GM21737 (cell line): ENCODE data around the gene ALDH3A1.

Experiments used
- ATAC-seq: cut with Tn5 transposase; IDR thresholded peaks from one replicate; pipeline ENCODE4 v1.9.1; 2021; ENCODE audit warnings: mild to moderate bottlenecking, moderate library complexity; ENCODE audit not compliant: unreplicated experiment

The ALDH3A1 gene

GRCh38 chr17:19705771-19706770 is 42.0 kb downstream of the ALDH3A1 start:
- no peak for ATAC-seq

- ATAC-seq = no peak
These were observed 42.9 kb downstream of the ALDH3A1 start for GRCh38 chr17:19705201-19705600.

- no peak for ATAC-seq
These were observed 44.1 kb downstream of the ALDH3A1 start for GRCh38 chr17:19703828-19704613.

- ATAC-seq = no peak
These were observed 44.8 kb downstream of the ALDH3A1 start for GRCh38 chr17:19703106-19703827.

GRCh38 chr17:19702217-19702641 is 45.9 kb downstream of the ALDH3A1 start:
- no peak for ATAC-seq
